GM23248 (cell line): ENCODE measurements around the gene KLF2. TPM values are rescaled to one million over a fixed set of nuclear protein-coding genes. Genes with fewer than 3 reads are reported as not detected.

Experiments used
- DNase-seq: peaks from one replicate; pipeline ENCODE4 v3.0.0-alpha.2; 2015
- H2AFZ ChIP-seq: fragments of 200-600 bp; sonication (generic); 2 replicates; pipeline ENCODE4 v1.6.1; 2016; ENCODE audit warnings: antibody characterized with exemption
- H3F3A ChIP-seq: fragments of 200-600 bp; sonication (generic); 2 replicates; pipeline ENCODE4 v1.6.1; 2016; ENCODE audit warnings: mild to moderate bottlenecking, antibody characterized with exemption, mixed run types; ENCODE audit not compliant: insufficient read depth
- H3K27ac ChIP-seq: fragments of 200-600 bp; sonication (generic); 2 replicates; pipeline ENCODE4 v1.5.1; 2016; ENCODE audit warnings: mild to moderate bottlenecking
- H3K27me3 ChIP-seq: fragments of 200-600 bp; sonication (generic); replicated peaks from 2 replicates; pipeline ENCODE4 v1.6.1; 2016; ENCODE audit warnings: mild to moderate bottlenecking; ENCODE audit not compliant: insufficient read depth
- H3K36me3 ChIP-seq: fragments of 200-600 bp; sonication (generic); 2 replicates; pipeline ENCODE4 v1.6.1; 2016; ENCODE audit warnings: low read depth, mild to moderate bottlenecking
- H3K4me1 ChIP-seq: fragments of 200-600 bp; sonication (generic); 2 replicates; pipeline ENCODE4 v1.6.1; 2016; ENCODE audit warnings: mild to moderate bottlenecking; ENCODE audit not compliant: insufficient read depth
- H3K4me2 ChIP-seq: fragments of 200-600 bp; sonication (generic); one replicate; pipeline ENCODE4 v1.6.1; 2016; ENCODE audit warnings: mild to moderate bottlenecking; ENCODE audit not compliant: unreplicated experiment
- H3K4me3 ChIP-seq: fragments of 200-600 bp; sonication (generic); 2 replicates; pipeline ENCODE4 v1.5.1; 2016; ENCODE audit warnings: mild to moderate bottlenecking
- H3K79me2 ChIP-seq: fragments of 200-600 bp; sonication (generic); 2 replicates; pipeline ENCODE4 v1.6.1; 2016; ENCODE audit warnings: mild to moderate bottlenecking; ENCODE audit not compliant: insufficient read depth
- H3K9ac ChIP-seq: fragments of 200-600 bp; sonication (generic); 2 replicates; pipeline ENCODE4 v1.6.1; 2016; ENCODE audit warnings: mild to moderate bottlenecking
- H3K9me2 ChIP-seq: fragments of 200-600 bp; sonication (generic); 2 replicates; pipeline ENCODE4 v1.6.1; 2016; ENCODE audit warnings: mixed run types, mild to moderate bottlenecking, moderate library complexity; ENCODE audit not compliant: insufficient read depth
- H3K9me3 ChIP-seq: fragments of 200-600 bp; sonication (generic); one replicate; pipeline ENCODE4 v1.6.1; 2017; ENCODE audit warnings: low read depth
- H4K20me1 ChIP-seq: fragments of 200-600 bp; sonication (generic); 2 replicates; pipeline ENCODE4 v1.6.0; 2016; ENCODE audit not compliant: insufficient read depth
- EZH2 ChIP-seq: fragments of 200-600 bp; sonication (generic); IDR thresholded peaks from 2 replicates; pipeline ENCODE4 v1.6.1; 2018; ENCODE audit warnings: antibody characterized with exemption, mild to moderate bottlenecking; ENCODE audit not compliant: insufficient read depth, poor library complexity, severe bottlenecking
- EZH2phosphoT487 ChIP-seq: fragments of 200-600 bp; sonication (generic); IDR thresholded peaks from 2 replicates; pipeline ENCODE4 v1.6.1; 2018; ENCODE audit warnings: antibody characterized with exemption, moderate library complexity, mild to moderate bottlenecking, low read depth; ENCODE audit not compliant: insufficient read depth
- WGBS, 2 experiments: methylation state at CpG; one replicate each; pipeline ENCODE4 v1.1.6; 2015 to 2017; ENCODE audit warnings: low lambda C conversion rate in 2 of 2, low coverage in 1 of 2; ENCODE audit errors: missing lambda C conversion rate in 2 of 2; 5-methylcytosine and 5-hydroxymethylcytosine counted together
- in situ Hi-C: fragments of 300-500 bp; cut with MboI; formaldehyde crosslinking; loops from 2 replicates; pipeline ENCODE4 v1.15.0; 2020
- polyA plus RNA-seq: library from polyadenylated mRNA; unstranded; fragments of >200 nt; fragmentation: Nextera tagmentation; extraction: Ambion mirVana; gene quantifications from 2 replicates; pipeline ENCODE4 v1.2.1, GENCODE V29; 2016
- total RNA-seq: library from RNA; depleted of rRNA; stranded (reverse); fragments of >200 nt; shearing (Covaris generic); gene quantifications from 2 replicates; pipeline ENCODE4 v1.2.3, GENCODE V29; 2014

The KLF2 gene
- total and polyA plus RNA-seq, 2 experiments from 2014 or later: 7.8 to 11.3 TPM

DNA sequence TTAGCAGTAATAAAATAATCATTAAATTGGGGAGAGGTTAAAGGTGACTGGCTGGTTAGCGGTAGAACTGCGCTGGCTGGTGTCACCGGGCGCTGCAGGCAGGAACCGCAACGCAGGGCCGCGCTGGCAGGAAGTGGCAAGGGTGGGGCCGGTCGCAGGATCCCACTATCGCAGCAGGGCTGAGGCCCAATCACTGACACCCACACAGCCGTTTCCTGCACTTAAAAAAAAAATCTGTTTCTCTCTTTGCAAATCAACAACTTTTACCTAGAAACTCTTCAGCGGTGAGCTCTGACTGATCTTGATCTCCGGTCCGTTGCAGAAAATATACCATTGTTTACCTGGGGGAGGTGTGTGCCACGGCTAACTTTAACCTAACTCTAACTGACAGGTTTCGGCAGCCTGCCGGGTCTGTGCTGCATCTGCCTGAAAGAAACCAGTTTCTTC is 46.9 kb downstream of the KLF2 start:
- Histone ChIP-seq H3K4me2 (no peak overlapping the region), H3F3A (0 out of 2 replicates have a peak, but pooled peaks cover 7% of the 10 kb centered on the region), H3K27ac (no peak overlapping the region), H2AFZ (no peak overlapping the region), H3K9me3 (no peaks in the 10 kb centered on the region), H3K36me3 (no peaks in the 10 kb centered on the region; the same call in 1 of the 2 replicates), H3K9ac (no peak overlapping the region), H3K79me2 (no peaks in the 10 kb centered on the region), H3K4me3 (no peak overlapping the region), H3K27me3 (no peaks in the 10 kb centered on the region), H4K20me1 (no peaks in the 10 kb centered on the region), H3K4me1 (peaks cover 8% of the 10 kb centered on the region; the same call in 1 of the 2 replicates), H3K9me2 (no peaks in the 10 kb centered on the region)
- WGBS, 2 experiments: 91 to 95% methylated on average over 17 to 18 of the region's 18 CpGs
- DNase-seq: no peak
- in situ Hi-C loops: no loop called here
- TF ChIP-seq EZH2 (no peak), EZH2phosphoT487 (no peak)

DNA sequence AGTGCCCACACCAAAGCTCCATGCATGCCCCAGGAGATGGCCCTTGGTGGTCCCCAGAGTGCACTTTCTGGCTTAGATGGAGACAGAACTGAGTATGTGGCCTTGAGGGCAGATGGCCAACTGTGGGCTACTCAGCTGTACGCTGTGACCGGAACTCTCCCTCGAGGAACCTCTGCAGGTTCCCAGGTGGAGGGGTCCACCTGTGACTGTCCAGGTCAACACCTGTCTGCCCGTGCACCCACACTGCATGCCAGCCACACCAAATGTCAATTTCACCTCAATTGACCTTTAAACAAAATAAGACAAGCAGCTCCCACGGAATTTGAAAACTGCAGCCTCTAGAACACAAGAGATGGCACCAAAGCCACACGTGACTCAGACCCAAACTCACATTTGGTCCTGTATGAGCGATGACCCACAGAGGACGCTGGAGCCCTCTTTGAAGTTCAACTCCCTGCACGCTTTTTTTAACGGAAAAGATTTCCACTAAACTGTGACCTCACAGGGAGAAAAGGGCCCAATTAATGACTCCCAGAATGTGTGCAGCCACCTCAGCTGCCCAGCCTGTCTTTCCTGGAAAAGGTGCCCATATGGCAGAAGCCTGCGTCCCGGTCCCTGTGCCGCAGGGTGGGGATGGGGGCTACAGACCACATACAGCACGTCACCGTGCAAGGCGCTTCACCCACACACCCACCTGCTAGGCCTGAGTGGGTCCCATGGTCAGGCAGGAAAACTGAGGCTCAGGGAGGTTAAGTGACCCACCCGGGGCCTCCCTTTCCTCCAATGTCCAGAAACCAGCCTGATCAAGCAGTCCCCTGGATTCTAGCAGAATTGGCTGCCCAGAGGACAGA is 47.7 kb downstream of the KLF2 start:
- no peaks in the 10 kb centered on the region for H3K79me2 ChIP-seq
- no peak overlapping the region for H3K4me2 ChIP-seq
- 95% methylated on average over 16 to 17 of the region's 17 CpGs for WGBS, 2 experiments
- in situ Hi-C loops: no loop called here
- no peak overlapping the region for H3K4me3 ChIP-seq
- no peak for DNase-seq
- no peak overlapping the region for H3K27ac ChIP-seq
- no peaks in the 10 kb centered on the region; the same call in 1 of the 2 replicates for H3K36me3 ChIP-seq
- TF ChIP-seq EZH2: no peak
- no peak for TF ChIP-seq EZH2phosphoT487
- H3K9ac ChIP-seq: no peak overlapping the region
- no peaks in the 10 kb centered on the region for H3K9me3 ChIP-seq
- peaks cover 8% of the 10 kb centered on the region; the same call in 1 of the 2 replicates for H3K4me1 ChIP-seq
- H2AFZ ChIP-seq: no peak overlapping the region
- 0 out of 2 replicates have a peak, but pooled peaks cover 7% of the 10 kb centered on the region for H3F3A ChIP-seq
- no peaks in the 10 kb centered on the region for H3K27me3 ChIP-seq
- no peaks in the 10 kb centered on the region for H3K9me2 ChIP-seq
- H4K20me1 ChIP-seq: no peaks in the 10 kb centered on the region

DNA sequence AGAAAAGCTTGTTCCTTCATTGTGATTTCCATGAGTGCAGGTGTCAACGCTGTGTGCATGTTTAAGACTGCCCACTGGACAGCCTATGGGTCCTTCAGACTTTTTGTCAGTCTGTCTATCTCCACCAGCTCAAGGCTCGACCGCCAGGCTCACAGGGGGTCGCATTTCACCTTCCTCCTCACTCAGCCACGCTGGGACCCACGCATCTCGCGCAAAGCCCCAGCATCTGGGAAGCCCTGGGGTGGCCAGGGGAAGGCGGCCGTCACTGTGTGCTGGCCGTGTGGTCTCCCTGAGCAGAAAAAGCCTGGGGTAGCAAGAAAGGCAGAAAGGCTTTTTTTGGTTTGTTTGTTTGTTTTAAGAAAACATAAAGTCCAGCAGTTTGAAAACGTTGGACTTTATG is 48.5 kb downstream of the KLF2 start:
- Histone ChIP-seq H2AFZ (no peak overlapping the region), H3F3A (0 out of 2 replicates have a peak, but pooled peaks cover 7% of the 10 kb centered on the region), H3K79me2 (no peaks in the 10 kb centered on the region), H3K9me3 (no peaks in the 10 kb centered on the region), H3K4me3 (no peak overlapping the region), H3K36me3 (no peaks in the 10 kb centered on the region; the same call in 1 of the 2 replicates), H4K20me1 (no peaks in the 10 kb centered on the region), H3K4me1 (peaks cover 8% of the 10 kb centered on the region; the same call in 1 of the 2 replicates), H3K27me3 (no peaks in the 10 kb centered on the region), H3K4me2 (no peak overlapping the region), H3K27ac (no peak overlapping the region), H3K9me2 (no peaks in the 10 kb centered on the region), H3K9ac (no peak overlapping the region)
- TF ChIP-seq EZH2phosphoT487 (no peak), EZH2 (no peak)
- in situ Hi-C loops: no loop called here
- DNase-seq: no peak
- WGBS, 2 experiments: 86 to 88% methylated on average over 12 of the region's 12 CpGs

DNA sequence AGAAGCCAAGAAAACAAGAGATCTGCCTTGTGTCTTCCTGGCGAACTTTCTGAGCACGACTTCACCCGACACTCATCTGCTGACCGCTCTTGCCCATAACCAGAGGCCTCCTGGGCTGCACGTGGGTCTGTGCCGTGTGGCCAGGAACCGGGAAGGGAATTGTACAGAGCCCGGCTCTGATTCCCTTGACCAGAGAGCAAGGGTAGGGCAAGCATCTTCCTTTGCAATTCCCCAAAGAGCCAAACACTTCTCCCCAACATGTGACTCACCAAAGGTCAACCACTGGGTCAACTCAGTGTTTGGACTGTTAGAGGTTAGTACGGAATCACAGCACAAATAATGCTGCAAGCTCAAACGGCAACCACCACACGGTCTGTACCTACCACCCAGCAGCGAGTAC is 48.9 kb downstream of the KLF2 start:
- Histone ChIP-seq H4K20me1 (no peaks in the 10 kb centered on the region), H3K27me3 (no peaks in the 10 kb centered on the region), H3K9ac (no peak overlapping the region), H3K79me2 (no peaks in the 10 kb centered on the region), H3K9me3 (no peaks in the 10 kb centered on the region), H3K27ac (no peak overlapping the region), H3K4me1 (peaks cover 8% of the 10 kb centered on the region; the same call in 1 of the 2 replicates), H3K4me2 (no peak overlapping the region), H3K9me2 (no peaks in the 10 kb centered on the region), H2AFZ (no peak overlapping the region), H3K4me3 (no peak overlapping the region), H3K36me3 (no peaks in the 10 kb centered on the region; the same call in 1 of the 2 replicates), H3F3A (0 out of 2 replicates have a peak, but pooled peaks cover 7% of the 10 kb centered on the region)
- no peak for TF ChIP-seq EZH2phosphoT487
- TF ChIP-seq EZH2: no peak
- in situ Hi-C loops: no loop called here
- DNase-seq: peak; percentile 47
- WGBS, 2 experiments: 52 to 53% methylated on average over 12 of the region's 12 CpGs
